Naive thymus-derived CD8-positive, alpha-beta T cell (primary cell): ENCODE measurements around the gene PSMD13. TPM values are rescaled to one million over a fixed set of nuclear protein-coding genes. Genes with fewer than 3 reads are reported as not detected.

Experiments used
- ATAC-seq, 2 donors: fragments of 150-1000 bp; cut with Tn5 transposase in 1 of 2; sonication (Bioruptor Pico), chemical (Tn5 transposase) in 1 of 2; 1 replicate in 1 of 2; 2 replicates in 1 of 2; pipeline ENCODE4 v1.10.0; 2021; ENCODE audit warnings: mild to moderate bottlenecking in 2 of 2, moderate library complexity in 2 of 2
- POLR2A ChIA-PET: fragments of 350-600 bp; sonication (Branson Sonifier 250); formaldehyde crosslinking; loops from one replicate; lab custom pipeline; 2021; ENCODE audit warnings: antibody characterized with exemption; lab: Charles Lee
- DNase-seq, 10 donors: peaks; one replicate each; pipeline versions ENCODE4 v3.0.0 to v3.0.0-alpha.2; 2020 to 2022
- H3K27ac Mint-ChIP-seq, 10 donors: one replicate each; pipeline ENCODE4 v1.8.0; 2020 to 2022; ENCODE audit warnings: mild to moderate bottlenecking in 10 of 10, mixed read lengths in 10 of 10, moderate library complexity in 4 of 10, inconsistent platforms in 1 of 10
- H3K27me3 Mint-ChIP-seq, 5 donors: one replicate each; pipeline ENCODE4 v1.8.0; 2021 to 2022; ENCODE audit warnings: mixed read lengths in 5 of 5
- H3K36me3 Mint-ChIP-seq, 3 donors: one replicate each; pipeline ENCODE4 v1.8.0; 2020 to 2022; ENCODE audit warnings: mixed read lengths in 3 of 3, mild to moderate bottlenecking in 2 of 3, inconsistent platforms in 1 of 3
- H3K4me1 Mint-ChIP-seq, 4 donors: one replicate each; pipeline ENCODE4 v1.8.0; 2021 to 2022; ENCODE audit warnings: mixed read lengths in 4 of 4
- H3K4me3 Mint-ChIP-seq, 10 donors: one replicate each; pipeline ENCODE4 v1.8.0; 2020 to 2022; ENCODE audit warnings: mild to moderate bottlenecking in 10 of 10, mixed read lengths in 10 of 10, moderate library complexity in 6 of 10, inconsistent platforms in 1 of 10
- H3K9me3 Mint-ChIP-seq, 9 donors: one replicate each; pipeline ENCODE4 v1.8.0; 2020 to 2022; ENCODE audit warnings: mixed read lengths in 9 of 9, mild to moderate bottlenecking in 3 of 9, inconsistent platforms in 1 of 9, moderate library complexity in 1 of 9
- polyA plus RNA-seq, 3 donors: library from polyadenylated mRNA; unstranded; fragments of 300-500 nt; fragmentation: Illumina TruSeq; gene quantifications; one replicate each; pipeline ENCODE4 v1.2.3, GENCODE V29; 2021
- total RNA-seq, 8 experiments: library from RNA in 2 of 8; stranded (reverse) in 2 of 8; gene quantifications; one replicate each; pipeline ENCODE4 v1.2.3 and lab custom pipeline; 2021 to 2026

The PSMD13 gene
- total and polyA plus RNA-seq, 5 experiments from 2014 or later: 94.4 to 223 (median 196) TPM

GRCh38 chr11:223026-223789 lies 13.6 kb upstream of the PSMD13 start:
- Mint-ChIP-seq H3K27ac (peak overlapping the region in 3 of 10 donors; percentile 30 to 74 (median 44)), H3K9me3 (no peaks in the 10 kb centered on the region), H3K4me1 (peaks cover 4 to 16% (median 9%) of the 10 kb centered on the region in 4 donors), H3K36me3 (peaks cover 0 to 33% (median 0%) of the 10 kb centered on the region in 3 donors), H3K4me3 (peak overlapping the region in 1 of 10 donors; percentile 34), H3K27me3 (no peaks in the 10 kb centered on the region)
- ATAC-seq (no peak), DNase-seq (no peak)
- POLR2A ChIA-PET: no interaction called here

DNA sequence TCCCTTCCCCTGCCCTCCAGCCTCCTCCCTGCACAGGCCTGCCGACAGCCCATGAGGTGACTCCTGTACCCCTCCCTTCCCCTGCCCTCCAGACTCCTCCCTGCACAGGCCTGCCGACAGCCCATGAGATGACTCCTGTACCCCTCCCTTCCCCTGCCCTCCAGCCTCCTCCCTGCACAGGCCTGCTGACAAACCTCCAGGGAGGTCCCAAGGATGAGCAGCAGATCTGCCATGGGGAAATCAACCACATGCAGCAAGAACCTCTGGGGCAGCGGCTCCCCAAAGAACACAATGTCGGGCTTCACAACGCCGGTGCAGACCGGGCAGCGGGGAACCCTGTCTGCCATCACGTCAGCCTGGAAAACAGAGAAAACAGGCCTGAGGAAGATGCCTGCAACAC lies 12.9 kb upstream of the PSMD13 start:
- H3K4me1 Mint-ChIP-seq: peaks cover 4 to 16% (median 12%) of the 10 kb centered on the region in 4 donors
- no peak overlapping the region for H3K4me3 Mint-ChIP-seq
- H3K9me3 Mint-ChIP-seq: no peaks in the 10 kb centered on the region
- no peaks in the 10 kb centered on the region for H3K27me3 Mint-ChIP-seq
- DNase-seq: no peak
- no peak for ATAC-seq
- H3K27ac Mint-ChIP-seq: no peak overlapping the region
- POLR2A ChIA-PET: interaction anchor here (1.5 kb wide), 1 partner anchor 17 kb away, joined by 3 read pairs; the partner anchor contains the start of genes BET1L and RIC8A
- H3K36me3 Mint-ChIP-seq: peaks cover 0 to 39% (median 0%) of the 10 kb centered on the region in 3 donors

DNA sequence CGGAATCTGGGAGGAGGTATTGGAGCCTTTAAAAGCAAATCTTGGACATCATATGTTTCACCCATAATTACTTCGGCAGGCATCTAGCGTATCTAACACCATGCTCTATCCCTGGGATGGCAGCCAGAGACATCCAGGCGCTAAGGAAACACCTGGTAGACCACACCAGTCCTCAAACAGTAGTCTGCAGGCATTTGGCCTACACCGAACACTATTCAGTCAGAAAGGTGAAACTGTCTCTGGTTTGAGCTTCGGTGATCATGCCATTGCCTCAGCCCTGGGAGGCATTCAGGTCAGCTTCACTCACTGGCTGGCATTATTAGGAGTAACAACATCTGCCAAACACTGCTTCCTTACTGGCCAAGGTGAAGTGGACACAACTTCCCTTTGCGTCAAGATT lies 12.4 kb upstream of the PSMD13 start:
- Mint-ChIP-seq H3K4me1 (peaks cover 4 to 17% (median 11%) of the 10 kb centered on the region in 4 donors), H3K27ac (peak overlapping the region in 1 of 10 donors; percentile 76), H3K36me3 (peaks cover 0 to 43% (median 0%) of the 10 kb centered on the region in 3 donors), H3K9me3 (no peaks in the 10 kb centered on the region), H3K27me3 (no peaks in the 10 kb centered on the region), H3K4me3 (no peak overlapping the region)
- no peak for DNase-seq
- POLR2A ChIA-PET: interaction anchor here (0.9 to 1.5 kb wide), 2 partner anchors 10 to 17 kb away, joined by 3 read pairs; partner anchors contain the start of genes BET1L and RIC8A
- ATAC-seq: no peak

GRCh38 chr11:225734-226453 lies 10.9 kb upstream of the PSMD13 start:
- Mint-ChIP-seq H3K27me3 (no peaks in the 10 kb centered on the region), H3K36me3 (peaks cover 0 to 47% (median 2%) of the 10 kb centered on the region in 3 donors), H3K4me3 (no peak overlapping the region), H3K4me1 (peaks cover 4 to 17% (median 11%) of the 10 kb centered on the region in 4 donors), H3K9me3 (no peaks in the 10 kb centered on the region), H3K27ac (peak overlapping the region in 1 of 10 donors; percentile 22)
- DNase-seq (no peak), ATAC-seq (no peak)
- POLR2A ChIA-PET: interaction anchor here (0.6 kb wide), 1 partner anchor 19 kb away, joined by 4 read pairs; no protein-coding TSS in a partner anchor

- ATAC-seq (no peak), DNase-seq (no peak)
- POLR2A ChIA-PET: interaction anchor here (0.7 to 1.2 kb wide), 2 partner anchors 19 to 279 kb away, joined by 3 read pairs; no protein-coding TSS in a partner anchor
- no peaks in the 10 kb centered on the region for H3K9me3 Mint-ChIP-seq
- H3K27me3 Mint-ChIP-seq: no peaks in the 10 kb centered on the region
- no peak overlapping the region for H3K4me3 Mint-ChIP-seq
- peaks cover 4 to 19% (median 6%) of the 10 kb centered on the region in 4 donors for H3K4me1 Mint-ChIP-seq
- H3K36me3 Mint-ChIP-seq: peaks cover 0 to 47% (median 2%) of the 10 kb centered on the region in 3 donors
- peak overlapping the region in 2 of 10 donors; percentile 4 to 40 for H3K27ac Mint-ChIP-seq
These were observed 8.9 kb upstream of the PSMD13 start for GRCh38 chr11:227824-228379.

GRCh38 chr11:230431-230830 lies 6.3 kb upstream of the PSMD13 start:
- Mint-ChIP-seq H3K36me3 (peaks cover 0 to 43% (median 2%) of the 10 kb centered on the region in 3 donors), H3K27me3 (no peaks in the 10 kb centered on the region), H3K4me1 (peaks cover 9 to 34% (median 10%) of the 10 kb centered on the region in 4 donors), H3K27ac (peak overlapping the region in 1 of 10 donors; percentile 25), H3K9me3 (no peaks in the 10 kb centered on the region), H3K4me3 (no peak overlapping the region)
- DNase-seq (no peak), ATAC-seq (no peak)
- POLR2A ChIA-PET: interaction anchor here (0.7 to 2.0 kb wide), 4 partner anchors 15 to 562 kb away, joined by 4 to 7 read pairs (median 4); no protein-coding TSS in a partner anchor

DNA sequence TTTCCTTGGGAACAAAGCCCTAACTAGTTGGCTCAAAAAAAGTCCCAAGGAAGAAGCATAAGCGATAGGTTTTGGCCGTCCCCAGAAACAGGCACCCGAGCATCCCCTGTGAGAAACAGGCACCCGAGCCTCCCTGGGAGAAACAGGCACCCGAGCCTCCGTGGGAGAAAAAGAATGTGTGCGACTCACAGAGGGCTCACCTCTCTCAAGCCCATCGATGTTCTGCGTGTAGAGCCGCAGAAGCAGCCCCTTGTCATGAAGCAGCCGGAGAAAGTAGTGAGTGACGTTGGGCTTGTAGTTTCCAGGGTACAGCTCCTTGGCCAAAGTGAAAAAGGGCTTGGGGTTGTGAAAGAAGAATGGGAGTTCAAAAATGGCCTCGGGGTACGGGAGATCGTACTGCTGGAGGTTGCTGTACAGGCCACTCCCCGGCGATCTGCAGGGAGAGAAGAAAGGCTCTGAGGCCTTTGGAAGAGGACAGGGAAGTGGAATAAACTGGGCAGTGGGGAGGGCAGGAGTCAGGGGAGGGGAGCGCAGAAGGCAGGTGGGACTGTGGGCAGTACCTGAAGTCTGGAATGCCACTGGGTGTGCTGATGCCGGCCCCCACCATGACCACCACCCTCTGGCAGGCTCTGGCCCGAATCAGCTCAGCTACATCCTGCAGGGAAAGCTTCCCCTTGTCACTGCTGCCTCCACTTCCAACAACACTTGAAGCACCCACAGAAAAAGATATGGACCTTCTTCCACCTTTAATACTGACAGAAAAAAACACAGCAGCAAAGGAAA lies 3.8 kb upstream of the PSMD13 start:
- Mint-ChIP-seq H3K4me3 (no peak overlapping the region), H3K9me3 (no peaks in the 10 kb centered on the region), H3K27me3 (no peaks in the 10 kb centered on the region), H3K36me3 (peaks cover 4 to 31% (median 4%) of the 10 kb centered on the region in 3 donors), H3K4me1 (peaks cover 11 to 40% (median 25%) of the 10 kb centered on the region in 4 donors), H3K27ac (peak overlapping the region in 5 of 10 donors; percentile 51 to 92 (median 62))
- POLR2A ChIA-PET: interaction anchor here (0.5 to 6.3 kb wide), 2 partner anchors 24 to 25 kb away, joined by 3 to 76 read pairs; partner anchors contain the start of genes BET1L and RIC8A
- no peak for DNase-seq
- ATAC-seq: no peak

DNA sequence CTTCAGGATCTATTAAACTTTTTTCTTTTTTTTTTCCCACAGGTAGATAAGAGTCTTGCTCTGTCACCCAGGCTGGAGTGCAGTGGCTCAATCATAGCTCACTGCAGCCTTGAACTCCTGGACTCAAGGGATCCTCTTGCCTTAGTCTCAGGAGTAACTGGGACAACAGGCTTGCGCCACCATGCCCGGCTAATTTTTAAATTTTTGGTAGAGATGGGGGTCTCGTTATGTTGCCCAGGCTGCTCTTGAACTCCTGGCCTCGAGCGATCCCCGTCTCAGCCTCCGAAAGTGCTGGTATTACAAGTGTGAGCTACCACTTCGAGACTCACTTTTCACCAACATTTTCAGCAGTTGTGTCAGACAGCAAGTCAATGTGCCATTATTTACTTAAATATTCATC lies 1.6 kb upstream of the PSMD13 start:
- H3K27ac Mint-ChIP-seq: peak overlapping the region; percentile 83 to 100 (median 95)

DNA sequence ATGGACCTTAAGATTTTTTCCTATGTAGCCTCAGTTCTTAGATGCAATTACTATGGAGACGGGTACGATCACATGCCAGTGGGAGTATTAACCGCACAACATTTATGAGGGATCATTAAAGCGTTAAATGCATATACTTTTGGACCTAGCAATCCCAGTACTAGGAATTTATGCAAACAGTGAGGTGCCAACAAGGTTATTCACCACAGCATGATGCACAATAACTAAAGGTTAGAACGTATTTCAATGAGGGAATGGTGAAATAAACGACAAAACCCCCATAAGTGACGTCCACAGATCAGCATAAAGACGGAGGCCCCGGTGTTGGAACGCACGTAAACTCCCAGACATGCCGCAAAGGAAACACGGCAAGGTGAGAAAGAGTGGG lies 1.2 kb upstream of the PSMD13 start:
- Mint-ChIP-seq H3K36me3 (peaks cover 4 to 30% (median 4%) of the 10 kb centered on the region in 3 donors), H3K4me3 (peak overlapping the region; percentile 83 to 97 (median 91)), H3K27ac (peak overlapping the region; percentile 83 to 100 (median 95)), H3K4me1 (peaks cover 12 to 50% (median 40%) of the 10 kb centered on the region in 4 donors), H3K9me3 (no peaks in the 10 kb centered on the region), H3K27me3 (no peaks in the 10 kb centered on the region)
- POLR2A ChIA-PET: interaction anchor here (1.4 to 6.3 kb wide), 6 partner anchors 14 to 171 kb away, joined by 3 to 76 read pairs (median 16); partner anchors contain the start of genes BET1L, PGGHG and RIC8A
- peak in 4 of 10 donors; percentile 72 to 79 (median 72) for DNase-seq
- peak; percentile 41 to 48 for ATAC-seq

More for the DNA sequence above, 1.6 kb upstream of the PSMD13 start:
- Mint-ChIP-seq H3K36me3 (peaks cover 4 to 31% (median 6%) of the 10 kb centered on the region in 3 donors), H3K4me3 (peak overlapping the region; percentile 83 to 97 (median 91)), H3K4me1 (peaks cover 12 to 47% (median 39%) of the 10 kb centered on the region in 4 donors), H3K9me3 (no peaks in the 10 kb centered on the region), H3K27me3 (no peaks in the 10 kb centered on the region)
- DNase-seq (no peak), ATAC-seq (no peak)
- POLR2A ChIA-PET: interaction anchor here (0.7 to 6.3 kb wide), 7 partner anchors 10 to 221 kb away, joined by 3 to 76 read pairs (median 3); partner anchors contain the start of genes BET1L and RIC8A

DNA sequence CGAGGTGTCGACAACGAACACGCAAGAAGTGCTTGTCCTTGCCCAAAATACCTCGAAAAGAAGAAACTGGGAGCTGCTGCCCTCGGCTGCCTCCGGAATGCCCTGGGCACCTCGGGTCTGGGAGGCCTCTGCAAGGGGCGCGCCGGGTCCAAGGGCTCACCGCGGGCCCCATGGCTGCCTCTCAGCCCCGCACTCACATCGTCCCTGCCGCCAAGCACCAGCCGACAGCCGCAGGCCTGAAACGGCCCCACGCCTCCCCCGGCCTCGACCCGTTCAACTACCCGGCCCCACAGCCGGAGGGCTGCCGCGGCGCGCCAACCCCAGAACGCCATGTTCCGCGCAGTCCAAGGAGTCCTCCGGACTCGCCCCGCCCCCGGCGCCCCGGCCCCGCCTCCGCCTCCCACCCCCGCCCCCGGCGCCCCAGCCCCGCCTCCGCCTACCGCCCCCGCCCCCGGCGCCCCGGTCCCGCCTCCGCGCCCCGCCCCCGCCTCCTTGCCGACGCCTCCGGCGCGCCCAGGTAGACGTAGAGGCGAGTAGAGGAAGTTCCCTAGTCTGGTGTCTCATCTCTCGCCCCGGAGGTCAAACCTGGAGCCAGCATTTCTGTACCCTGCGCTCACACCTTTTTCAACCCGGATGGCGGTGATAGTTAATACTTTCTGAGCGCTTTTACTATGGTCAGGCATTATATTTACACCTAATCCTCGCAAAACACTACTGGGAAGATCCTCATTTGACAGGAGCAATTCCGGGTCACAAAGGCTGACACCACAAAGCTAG lies 591 bp upstream of the PSMD13 start, which contains the start of gene SIRT3:
TSS of gene SIRT3 (minus strand) at position 346 of the 777 bp plus-strand sequence. CDS start at position 332, 14 bp downstream.
- ATAC-seq (peak; percentile 85 to 87), DNase-seq (peak; percentile 82 to 92 (median 87))
- Mint-ChIP-seq H3K9me3 (no peaks in the 10 kb centered on the region), H3K4me3 (peak within 1 kb of the TSS; percentile 93 to 99 (median 98)), H3K36me3 (peaks cover 4 to 31% (median 5%) of the 10 kb centered on the region in 3 donors), H3K27ac (peak within 1 kb of the TSS; percentile 89 to 100 (median 100)), H3K4me1 (peaks cover 14 to 52% (median 41%) of the 10 kb centered on the region in 4 donors), H3K27me3 (no peaks in the 10 kb centered on the region)
- POLR2A ChIA-PET: interaction anchor here (1.2 to 6.3 kb wide), 10 partner anchors 10 to 171 kb away, joined by 3 to 76 read pairs (median 7); partner anchors contain the start of genes BET1L, NLRP6, PGGHG and RIC8A
